Epidermal melanocyte (primary cell): ENCODE measurements around the gene PQBP1.

Experiments
- DNase-seq: peaks from one replicate; pipeline ENCODE4 v3.0.0; 2011; ENCODE audit warnings: low spot score; ENCODE audit not compliant: insufficient read length

PQBP1 gene

DNA sequence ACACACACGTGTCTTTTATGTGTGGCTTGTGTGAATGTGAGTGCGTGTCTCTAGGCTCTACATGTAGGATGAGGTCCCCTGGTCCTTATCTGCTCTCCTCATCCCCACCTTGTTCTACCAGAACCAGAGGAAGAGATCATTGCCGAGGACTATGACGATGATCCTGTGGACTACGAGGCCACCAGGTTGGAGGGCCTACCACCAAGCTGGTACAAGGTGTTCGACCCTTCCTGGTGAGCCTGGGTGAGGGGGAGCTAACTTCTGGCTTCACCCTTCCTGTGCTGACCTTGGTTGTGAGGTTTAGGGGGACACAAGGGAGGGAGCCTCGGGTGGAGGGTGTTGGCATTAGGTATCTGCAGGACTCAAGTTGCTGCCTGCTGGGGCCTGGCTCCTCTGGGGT, 3.3 kb downstream of the PQBP1 start:
- no peak for DNase-seq

DNA sequence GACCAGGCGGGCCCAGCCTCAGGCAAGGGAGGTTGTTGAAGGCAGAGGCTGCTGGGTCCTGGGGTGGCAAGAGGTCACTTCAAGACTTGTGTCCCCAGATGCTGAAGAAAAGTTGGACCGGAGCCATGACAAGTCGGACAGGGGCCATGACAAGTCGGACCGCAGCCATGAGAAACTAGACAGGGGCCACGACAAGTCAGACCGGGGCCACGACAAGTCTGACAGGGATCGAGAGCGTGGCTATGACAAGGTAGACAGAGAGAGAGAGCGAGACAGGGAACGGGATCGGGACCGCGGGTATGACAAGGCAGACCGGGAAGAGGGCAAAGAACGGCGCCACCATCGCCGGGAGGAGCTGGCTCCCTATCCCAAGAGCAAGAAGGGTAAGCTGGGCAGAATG, 4.4 kb downstream of the PQBP1 start:
- no peak for DNase-seq

DNA sequence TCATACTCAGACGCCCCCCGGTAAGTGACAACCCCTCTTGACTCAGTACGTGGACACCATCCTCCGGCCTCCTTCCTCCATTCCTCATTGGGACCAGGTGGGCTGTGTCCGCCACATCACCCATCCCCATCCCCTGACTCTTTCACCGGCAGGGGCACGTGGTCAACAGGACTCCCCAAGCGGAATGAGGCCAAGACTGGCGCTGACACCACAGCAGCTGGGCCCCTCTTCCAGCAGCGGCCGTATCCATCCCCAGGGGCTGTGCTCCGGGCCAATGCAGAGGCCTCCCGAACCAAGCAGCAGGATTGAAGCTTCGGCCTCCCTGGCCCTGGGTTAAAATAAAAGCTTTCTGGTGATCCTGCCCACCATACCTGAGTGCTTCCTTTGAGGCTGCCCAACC, 5.0 kb downstream of the PQBP1 start:
- DNase-seq: no peak

DNA sequence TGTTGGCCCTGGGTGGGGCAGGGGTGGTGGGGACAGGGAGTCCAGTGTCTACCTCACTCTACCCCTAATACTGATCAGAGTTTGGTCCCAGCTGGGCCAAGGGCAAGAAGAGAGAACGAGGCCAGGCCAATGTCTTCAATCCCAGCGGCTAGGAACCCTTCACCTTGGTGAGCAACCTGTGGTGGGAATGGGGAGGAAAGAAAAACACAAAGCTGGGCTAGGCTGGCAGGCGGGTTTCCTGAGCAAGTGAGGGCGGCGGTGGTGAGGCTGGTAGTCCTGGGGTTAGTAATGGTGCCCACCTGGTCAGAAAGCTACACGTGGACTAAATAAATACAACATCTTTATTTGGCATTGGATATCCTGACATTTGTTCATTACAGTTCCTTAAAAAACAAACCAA, 5.6 kb downstream of the PQBP1 start:
- no peak for DNase-seq

DNA sequence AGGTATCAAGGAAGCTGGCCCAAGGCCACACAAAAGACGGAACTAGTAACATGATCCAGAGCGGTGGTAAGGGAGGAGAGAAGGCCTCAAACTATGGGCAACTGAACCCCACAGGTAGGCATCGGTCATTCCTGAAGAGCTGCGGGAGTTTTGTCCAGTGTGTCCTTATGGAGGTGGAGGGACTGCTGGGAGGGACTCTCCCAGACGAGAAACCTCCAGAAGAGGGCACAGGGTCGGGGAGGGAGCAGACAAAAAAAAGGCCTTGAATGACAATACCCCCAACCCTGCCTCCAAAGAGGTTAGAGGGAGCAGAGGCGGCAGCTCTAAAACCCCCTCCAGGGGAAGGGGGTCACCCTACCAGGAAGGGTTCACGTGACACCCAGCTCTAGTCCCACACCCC, 6.5 kb downstream of the PQBP1 start:
- DNase-seq: no peak

DNA sequence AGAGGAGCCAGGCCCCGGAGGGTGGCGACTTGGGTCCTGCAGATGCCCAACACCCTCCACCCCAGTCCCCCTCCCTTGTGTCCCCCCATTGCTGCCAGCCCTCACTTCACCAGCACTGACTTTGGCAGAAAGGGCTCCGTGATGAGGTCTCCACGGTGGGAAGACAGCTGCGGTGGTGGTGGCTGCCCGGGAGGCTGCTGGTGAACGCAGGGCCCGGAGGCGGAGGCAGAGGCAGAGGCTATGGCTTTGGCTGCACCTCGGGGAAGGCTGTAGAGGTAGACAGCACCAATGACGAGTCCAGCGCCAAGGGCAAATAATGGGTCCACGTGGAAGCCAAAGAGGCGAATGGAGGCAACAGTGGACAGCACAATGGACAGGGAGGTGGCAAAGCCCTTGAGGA, 6.9 kb downstream of the PQBP1 start:
- DNase-seq: no peak

DNA sequence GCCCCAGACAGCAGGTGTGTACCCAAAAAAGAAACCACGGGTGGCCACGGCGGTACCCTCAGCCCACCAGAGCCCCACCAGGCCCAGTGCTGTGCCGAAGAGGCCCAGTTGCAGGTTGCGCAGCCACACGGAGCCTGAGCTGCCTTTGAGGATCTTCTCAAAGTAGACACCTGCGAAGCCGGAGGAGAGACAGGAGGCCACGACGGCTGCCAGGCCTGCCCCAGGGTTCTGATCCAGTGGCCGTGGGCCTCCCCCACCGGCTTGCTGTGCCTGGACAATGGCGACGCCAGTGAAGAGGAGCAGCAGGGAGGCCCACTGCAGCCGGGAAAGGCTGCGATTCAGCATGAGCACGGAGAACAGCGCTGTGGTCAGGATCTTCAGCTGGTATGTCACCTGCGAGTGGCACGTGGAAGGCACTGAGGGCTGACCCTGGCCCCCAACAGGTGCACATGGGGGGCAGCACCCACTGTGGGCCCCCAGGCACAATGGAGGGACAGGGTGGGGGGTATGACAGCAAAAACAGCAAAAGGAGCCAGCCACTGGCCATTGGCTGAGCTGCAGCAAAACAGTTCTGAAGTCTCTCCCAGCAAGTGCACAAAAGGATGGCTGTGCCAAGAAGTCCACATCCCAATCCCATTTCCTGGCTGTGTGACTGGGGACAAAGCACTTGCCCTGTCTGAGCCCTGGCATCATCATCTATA, 7.5 kb downstream of the PQBP1 start:
- no peak for DNase-seq

DNA sequence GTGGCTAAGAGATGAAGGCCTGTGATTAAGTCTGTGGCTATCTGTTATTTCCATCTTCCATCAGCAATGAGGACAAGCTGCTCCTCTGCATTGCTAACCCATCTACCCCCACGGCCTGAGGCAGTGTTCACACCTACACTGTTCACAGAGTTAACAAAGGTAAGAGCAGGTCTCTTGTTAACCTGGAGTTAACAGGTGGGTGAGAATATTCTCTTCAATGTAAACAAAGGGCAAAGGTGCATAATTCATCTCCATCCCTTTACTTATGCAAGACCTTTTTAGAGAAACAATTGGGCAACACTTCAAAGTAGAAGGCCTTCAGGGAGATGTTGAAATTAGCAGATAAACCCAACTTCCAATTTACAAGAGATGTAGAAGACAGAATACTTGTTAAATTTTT, 10.9 kb downstream of the PQBP1 start:
- DNase-seq: no peak

DNA sequence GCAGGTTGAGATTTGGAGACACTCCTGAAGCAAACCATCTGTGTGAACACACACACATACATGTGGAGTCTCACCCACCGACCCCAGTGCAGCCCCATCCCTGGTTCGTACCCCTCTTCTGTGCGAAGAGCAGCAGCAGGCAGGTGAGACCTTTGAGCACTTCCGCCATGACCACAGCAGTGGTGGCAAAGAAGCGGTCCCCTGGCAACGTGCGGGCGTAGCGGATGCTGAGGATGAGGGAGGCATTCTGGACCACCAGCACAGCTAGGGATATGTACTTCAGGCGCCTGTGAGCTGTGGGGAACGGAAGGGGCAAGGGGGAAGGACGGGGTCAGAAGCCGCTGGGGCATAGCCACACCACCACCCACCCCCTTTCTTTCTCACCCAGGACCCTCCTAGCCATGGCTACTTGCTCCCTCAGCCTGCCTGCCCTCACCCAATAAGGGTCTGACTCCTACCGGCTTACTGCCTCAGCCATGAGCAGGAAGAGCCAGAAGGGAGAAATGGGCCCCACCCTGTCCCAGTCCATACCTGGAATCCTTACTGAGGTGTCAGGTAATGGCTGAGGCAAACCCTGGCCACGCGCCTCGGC, 12.1 kb downstream of the PQBP1 start:
- no peak for DNase-seq

DNA sequence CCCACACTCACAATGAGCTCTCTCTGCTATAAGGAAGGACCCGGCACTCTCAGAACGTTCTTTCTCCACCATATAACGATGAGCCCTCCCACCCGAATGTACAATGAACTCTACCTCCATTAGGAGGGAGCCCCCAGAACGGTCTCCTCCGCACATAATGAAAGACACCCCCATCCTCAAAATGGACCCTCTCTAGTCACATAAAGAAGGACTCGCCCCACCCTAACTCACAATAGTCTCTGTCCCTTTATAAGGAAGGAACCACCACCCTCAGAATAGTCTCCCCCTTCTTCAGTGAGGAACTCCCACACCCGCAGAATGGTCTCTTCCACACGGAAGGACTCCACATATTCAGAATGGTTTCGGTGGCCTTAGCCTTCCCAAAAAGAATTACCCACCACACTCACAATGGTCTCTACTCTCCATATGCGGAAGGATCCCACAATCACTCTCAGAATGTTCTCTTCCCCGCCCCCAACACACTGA, 13.2 kb downstream of the PQBP1 start:
- peak; percentile 16 for DNase-seq

DNA sequence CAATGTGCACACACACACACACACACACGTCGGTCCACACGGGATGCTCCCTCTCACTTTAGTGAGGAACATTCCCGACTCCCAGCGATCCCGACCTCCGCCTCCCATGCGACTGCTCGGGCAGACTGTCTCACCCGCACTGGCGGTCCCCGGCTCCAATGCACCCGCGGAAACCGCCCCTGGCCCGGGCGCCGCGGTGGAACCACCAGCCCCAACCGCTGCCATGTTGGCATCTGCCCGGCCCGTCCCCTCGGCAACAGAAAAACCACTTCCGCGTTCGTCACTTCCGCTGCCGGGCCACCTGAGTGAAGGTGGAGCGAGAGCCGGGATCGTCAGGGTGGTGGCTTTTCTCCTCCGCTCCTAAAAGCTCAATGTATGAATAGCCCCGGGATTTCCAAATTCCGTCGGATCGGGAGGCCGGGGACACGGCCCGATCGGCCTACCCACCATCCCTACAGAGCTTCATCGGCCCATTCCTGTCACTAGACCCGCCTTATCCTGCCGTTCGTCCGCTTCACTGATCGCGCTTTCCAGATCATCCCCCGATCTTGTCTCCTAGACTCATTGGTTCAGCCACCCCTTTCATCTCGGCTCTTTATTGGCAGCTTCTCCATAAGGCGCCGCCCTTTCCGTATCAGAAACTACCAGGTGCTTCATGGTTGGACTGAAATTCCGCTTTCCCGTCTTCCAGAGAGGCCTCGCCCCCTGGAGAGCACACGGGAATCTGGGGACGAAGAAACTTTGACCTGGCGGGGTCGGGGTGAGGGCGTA, 13.9 kb downstream of the PQBP1 start, which contains the start of gene SLC35A2:
Gene SLC35A2, minus strand, starts transcription at position 235 of the 771 bp plus-strand sequence. Its CDS starts 10 bp downstream, at position 225.
- DNase-seq: peak; percentile 64

DNA sequence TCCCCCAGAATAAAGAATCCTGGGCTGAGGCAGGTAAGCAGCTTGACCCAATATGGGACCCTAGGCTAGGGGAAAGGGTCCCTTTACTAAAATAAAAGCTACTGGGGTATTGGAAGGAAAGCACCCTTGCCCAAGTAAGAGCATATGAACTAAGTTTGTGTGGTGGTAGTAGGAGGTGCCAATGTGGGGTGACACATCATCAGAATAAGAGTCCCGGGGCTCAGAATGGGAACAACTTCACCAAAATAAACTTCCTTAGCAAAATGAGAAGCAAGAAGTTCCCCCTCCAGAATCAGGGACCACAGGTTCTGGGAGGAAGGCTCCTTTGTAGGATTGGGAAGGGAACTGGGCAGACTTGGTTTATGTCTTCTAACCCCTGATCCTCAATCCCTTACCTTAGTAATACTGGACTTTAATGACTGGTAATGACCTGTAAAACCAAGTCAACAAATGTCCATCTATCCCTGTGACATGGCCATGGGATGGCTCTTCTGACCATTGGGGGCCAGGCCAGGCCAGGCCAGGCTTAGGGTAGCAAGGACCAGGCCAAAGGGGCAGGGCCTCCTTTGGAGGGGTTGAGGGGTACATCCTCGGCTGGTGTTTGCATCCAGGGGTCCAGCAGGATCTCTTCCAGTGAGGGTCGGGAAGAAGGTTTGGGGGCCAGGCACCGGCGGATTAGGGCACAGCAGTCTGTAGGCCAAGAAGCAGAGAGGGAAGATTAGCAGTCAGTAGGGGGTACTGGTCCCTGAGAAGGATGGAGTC, 16.1 kb downstream of the PQBP1 start:
- DNase-seq: no peak

DNA sequence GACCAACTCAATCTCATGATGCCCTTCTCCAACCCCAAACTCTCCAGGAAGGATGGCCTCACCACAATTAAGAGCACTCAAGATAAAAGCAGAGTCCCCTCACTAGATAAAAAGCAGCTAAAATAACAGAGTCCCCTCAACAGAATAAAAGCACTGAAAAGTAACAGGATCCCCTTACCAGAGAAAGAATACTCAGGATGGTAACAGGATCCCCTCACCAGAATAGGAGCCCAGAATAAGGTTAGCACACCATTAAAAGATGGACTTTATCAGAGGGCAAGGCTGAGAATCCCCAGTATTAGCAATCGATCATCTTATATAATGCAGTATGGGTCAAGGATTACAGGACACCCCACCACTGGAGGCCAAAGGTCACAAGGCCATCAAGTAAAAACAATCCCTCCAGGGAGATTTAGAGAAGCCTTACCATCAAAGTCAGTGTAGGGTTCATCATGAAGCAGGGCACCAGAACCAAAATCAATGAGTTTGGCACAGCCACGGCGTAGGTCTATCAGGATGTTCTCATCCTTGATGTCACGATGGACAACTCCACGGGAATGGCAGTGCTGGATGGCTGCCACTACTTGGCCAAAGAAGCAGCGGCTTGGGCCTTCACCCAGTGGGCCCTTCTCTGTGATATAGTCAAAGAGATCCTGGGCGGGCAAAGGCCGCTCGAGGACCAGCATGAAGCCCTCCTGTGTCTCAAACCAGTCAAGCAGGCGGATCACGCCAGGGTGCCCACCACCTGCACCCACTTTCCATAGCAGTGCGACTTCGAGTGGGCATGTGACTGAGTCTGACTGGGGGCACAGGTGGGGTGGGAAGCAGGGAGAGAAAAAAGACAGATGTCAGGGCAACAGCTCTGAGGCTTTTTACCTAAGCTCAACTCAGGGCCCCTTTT, 17.1 kb downstream of the PQBP1 start:
- no peak for DNase-seq

DNA sequence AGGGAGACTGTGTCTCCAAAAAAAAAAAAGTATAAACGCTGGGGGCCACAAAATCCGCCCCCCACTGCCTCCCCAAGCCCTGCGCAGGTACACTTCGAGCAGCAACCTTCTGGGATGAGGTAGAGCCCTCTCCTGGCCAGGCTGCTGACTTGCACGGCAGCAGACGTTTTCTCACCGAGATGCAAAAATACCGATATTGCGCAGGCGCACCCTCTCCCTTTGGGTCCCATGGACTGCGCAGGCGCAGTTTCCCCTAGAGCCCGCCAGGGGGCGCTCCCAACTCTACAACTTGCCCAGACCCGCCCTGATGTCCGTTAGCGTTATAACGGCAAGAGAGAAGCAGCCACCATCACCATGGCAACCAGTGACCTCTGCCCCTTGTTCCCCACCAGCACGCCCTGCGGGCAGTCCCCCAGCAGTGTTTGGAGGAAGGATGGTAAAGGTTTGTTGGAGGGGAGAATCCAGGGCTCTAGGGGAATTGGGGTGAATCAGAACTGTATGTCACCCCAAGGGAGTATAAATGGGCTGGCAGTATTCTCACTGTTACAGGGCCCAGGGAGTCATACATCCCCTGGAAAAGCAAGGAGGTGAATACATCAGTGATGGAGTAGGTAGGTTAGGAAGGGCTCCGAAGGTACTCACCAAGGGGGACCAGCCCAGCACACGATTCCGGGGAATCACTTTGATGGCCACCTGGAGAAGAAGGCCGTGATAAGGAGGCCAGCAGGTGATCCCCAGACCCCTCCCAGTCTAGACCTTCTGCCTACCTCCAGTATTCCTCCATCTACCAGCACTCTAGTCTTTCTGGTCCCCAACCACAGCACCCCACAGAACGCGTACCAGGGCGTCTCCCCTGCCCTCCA, 19.6 kb downstream of the PQBP1 start:
- DNase-seq: peak; percentile 75

DNA sequence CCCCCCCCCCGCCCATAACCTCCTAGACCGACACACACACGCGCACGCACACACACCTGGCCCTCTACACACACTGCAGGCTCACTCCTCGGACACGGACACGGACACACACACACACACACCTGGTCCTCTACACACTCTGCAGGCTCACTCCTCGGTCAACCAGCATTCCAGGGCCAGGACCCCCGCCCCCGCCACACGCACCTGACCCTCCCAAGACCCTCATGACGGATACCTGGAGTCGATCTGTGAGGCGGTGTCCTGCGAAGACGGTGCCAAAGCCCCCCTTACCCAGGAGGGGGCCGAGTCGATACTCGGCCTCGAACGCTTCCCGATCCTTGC, 20.5 kb downstream of the PQBP1 start:
- no peak for DNase-seq

DNA sequence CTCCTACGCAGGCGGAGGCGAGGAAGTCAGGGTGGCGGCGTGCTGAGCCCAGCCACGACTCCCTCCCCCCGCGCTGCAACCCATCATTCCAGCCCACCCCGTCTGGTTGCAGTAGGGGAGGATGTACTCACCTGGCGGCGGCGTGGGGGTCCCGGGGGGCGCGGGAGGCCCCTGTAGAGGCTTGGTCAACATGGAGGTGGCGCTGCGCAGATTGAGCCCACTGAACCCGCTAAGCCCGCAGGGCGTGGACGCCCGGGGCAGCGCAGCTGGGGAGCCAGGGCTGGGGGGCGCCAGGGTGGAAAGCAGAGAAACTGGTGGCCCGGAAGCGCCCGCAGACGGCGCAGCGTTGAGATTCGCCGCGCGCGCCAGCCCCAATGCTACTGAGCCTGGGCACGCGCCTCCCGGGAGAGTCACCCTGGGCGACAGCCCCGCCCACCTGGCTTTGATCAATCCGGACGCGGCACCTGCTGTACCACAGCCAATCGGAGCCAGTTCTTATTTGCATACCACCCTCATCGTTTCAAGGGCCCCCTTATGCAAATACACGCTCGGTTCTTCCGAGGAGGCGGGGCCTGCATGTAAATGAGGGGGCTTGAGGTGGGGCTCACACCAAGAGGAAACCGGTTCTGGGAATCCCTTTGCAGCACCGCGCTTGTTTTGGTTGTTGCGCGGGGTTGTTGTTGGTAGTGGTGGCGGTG, 21.1 kb downstream of the PQBP1 start, which contains the start of gene PIM2:
Gene PIM2, minus strand, starts transcription at position 382 of the 698 bp plus-strand sequence. Its CDS starts 190 bp downstream, at position 192.
- DNase-seq: peak; percentile 67

DNA sequence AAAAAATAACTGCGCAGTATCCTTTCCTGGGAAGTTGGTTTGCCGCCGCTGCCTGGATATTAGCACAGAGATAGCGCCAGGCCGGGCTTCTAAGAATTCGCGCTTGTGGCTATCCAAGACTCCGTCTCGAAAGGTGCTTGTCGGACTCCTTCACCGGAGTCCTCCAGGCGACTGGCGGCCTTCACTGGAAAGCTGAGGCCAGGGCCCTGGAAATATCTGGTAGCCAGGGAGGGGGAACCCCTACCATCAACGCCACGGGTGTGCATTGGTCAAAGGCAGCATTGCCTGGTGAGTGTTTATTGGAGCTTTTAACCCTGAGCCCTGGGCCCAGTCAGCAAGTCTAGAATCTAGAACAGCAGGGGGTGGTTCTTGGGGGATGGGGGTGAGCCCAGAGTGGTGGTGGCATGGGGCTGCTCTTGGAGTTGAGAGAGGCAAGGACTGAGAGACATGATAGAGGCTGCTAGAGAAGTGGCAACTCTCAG, 21.7 kb downstream of the PQBP1 start:
- DNase-seq: no peak

DNA sequence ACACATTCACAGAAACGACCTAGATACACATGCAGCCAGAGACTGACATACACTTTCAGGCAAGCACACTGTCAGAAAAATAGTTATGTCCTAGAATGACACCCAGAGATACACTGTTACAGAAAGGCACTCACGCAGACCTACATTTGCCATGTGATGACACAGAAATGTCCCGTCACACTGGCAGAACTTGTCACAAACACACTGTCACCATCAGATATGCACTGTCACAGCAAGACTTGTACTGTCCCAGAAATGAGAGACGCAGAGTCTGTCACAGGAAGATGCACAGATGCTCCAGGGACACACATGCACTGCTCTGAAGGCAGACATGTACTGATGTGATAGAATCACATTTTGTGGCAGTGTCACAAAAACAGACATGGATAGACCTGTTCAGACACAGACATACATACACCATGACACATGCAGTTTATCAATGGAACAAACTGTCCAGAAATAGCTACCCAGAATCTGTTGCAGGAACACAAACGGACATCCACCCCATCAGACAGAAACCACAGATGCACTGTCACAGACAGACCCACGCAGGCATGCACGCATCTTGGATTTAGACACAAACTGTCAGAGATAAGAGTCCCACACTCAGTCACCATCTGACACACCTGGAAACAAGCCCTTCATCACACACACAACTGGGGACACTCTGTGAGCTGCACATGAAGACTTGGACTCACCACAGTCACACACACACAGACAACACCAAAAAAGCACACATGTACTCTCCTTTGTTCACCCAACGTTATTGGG, 22.4 kb downstream of the PQBP1 start:
- no peak for DNase-seq
